ENCODE measurements around the gene AGER.
A peak's percentile ranks its signal among the peaks of the same experiment; 100 is the strongest.

Gene AGER

GRCh38 chr6:32170294-32170693 lies 13.8 kb downstream of the AGER start:
- TF ChIP-seq CTCF (IDR thresholded peaks at IDR 0.05; ENCODE audit: low read depth, low read length): no peak
- Histone ChIP-seq H3K4me3 (ENCODE audit: low read depth, low read length) (no peak overlapping the region), H3K9me3 (ENCODE audit: severe bottlenecking) (no peaks in the 10 kb centered on the region), H3K27me3 (ENCODE audit: insufficient read depth, low read depth, severe bottlenecking) (no peaks in the 10 kb centered on the region), H3K36me3 (peaks cover 57% of the 10 kb centered on the region), H3K27ac (no peak overlapping the region)
- no peak for DNase-seq

GRCh38 chr6:32168807-32169591 lies 15.1 kb downstream of the AGER start:
- Histone ChIP-seq H3K27ac (peak overlapping the region; percentile 81), H3K4me3 (ENCODE audit: low read depth, low read length) (no peak overlapping the region), H3K9me3 (ENCODE audit: severe bottlenecking) (no peaks in the 10 kb centered on the region), H3K36me3 (peaks cover 57% of the 10 kb centered on the region), H3K27me3 (ENCODE audit: insufficient read depth, low read depth, severe bottlenecking) (no peaks in the 10 kb centered on the region)
- DNase-seq: no peak
- TF ChIP-seq CTCF (IDR thresholded peaks at IDR 0.05; ENCODE audit: low read depth, low read length): peak; percentile 35

- H3K36me3 ChIP-seq: peaks cover 57% of the 10 kb centered on the region
- no peaks in the 10 kb centered on the region for H3K27me3 ChIP-seq (ENCODE audit: insufficient read depth, low read depth, severe bottlenecking)
- H3K27ac ChIP-seq: peak overlapping the region; percentile 81
- no peaks in the 10 kb centered on the region for H3K9me3 ChIP-seq (ENCODE audit: severe bottlenecking)
- no peak for DNase-seq
- TF ChIP-seq CTCF (IDR thresholded peaks at IDR 0.05; ENCODE audit: low read depth, low read length): no peak
- no peak overlapping the region for H3K4me3 ChIP-seq (ENCODE audit: low read depth, low read length)
Measured at GRCh38 chr6:32168350-32168749, 15.7 kb downstream of the AGER start.

GRCh38 chr6:32167761-32168262 lies 16.2 kb downstream of the AGER start:
- H3K27ac ChIP-seq: peak overlapping the region; percentile 81
- H3K36me3 ChIP-seq: peaks cover 57% of the 10 kb centered on the region
- no peaks in the 10 kb centered on the region for H3K9me3 ChIP-seq (ENCODE audit: severe bottlenecking)
- H3K27me3 ChIP-seq (ENCODE audit: insufficient read depth, low read depth, severe bottlenecking): no peaks in the 10 kb centered on the region
- no peak for TF ChIP-seq CTCF (IDR thresholded peaks at IDR 0.05; ENCODE audit: low read depth, low read length)
- no peak overlapping the region for H3K4me3 ChIP-seq (ENCODE audit: low read depth, low read length)
- peak; percentile 83 for DNase-seq

GRCh38 chr6:32167154-32167760 lies 16.8 kb downstream of the AGER start:
- Histone ChIP-seq H3K27me3 (ENCODE audit: insufficient read depth, low read depth, severe bottlenecking) (no peaks in the 10 kb centered on the region), H3K9me3 (ENCODE audit: severe bottlenecking) (no peaks in the 10 kb centered on the region), H3K27ac (peak overlapping the region; percentile 81), H3K36me3 (peaks cover 62% of the 10 kb centered on the region), H3K4me3 (ENCODE audit: low read depth, low read length) (no peak overlapping the region)
- TF ChIP-seq CTCF (IDR thresholded peaks at IDR 0.05; ENCODE audit: low read depth, low read length): no peak
- DNase-seq: no peak
